ENCODE results near the gene ACADS. TPM values are rescaled to one million over a fixed set of nuclear protein-coding genes. Genes with fewer than 3 reads are reported as not detected.

ACADS gene
- total RNA-seq, 4 donors from 2014 or later: 57.4 to 147 (median 97.9) TPM

DNA sequence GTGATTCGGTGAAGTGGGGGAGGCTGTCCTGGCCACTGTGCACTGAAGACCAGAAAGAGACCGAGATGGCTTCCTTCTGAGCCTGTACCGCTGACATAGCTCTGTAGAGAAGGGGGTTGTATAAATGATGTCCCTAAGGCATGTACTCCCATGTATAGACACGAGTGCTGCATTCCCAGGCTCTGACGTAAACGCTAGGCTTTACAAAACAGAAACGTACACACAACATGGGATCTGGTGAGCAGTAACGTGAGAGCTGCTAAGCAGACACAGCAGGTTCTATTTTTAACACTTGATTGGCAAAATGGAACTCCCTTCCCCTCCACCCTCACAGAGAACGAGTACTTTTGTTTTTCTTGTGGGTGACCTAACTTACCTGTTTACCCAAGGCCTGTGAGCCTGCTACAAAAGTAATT lies 35.9 kb downstream of the ACADS start:
- TF ChIP-seq, protein P1, sequence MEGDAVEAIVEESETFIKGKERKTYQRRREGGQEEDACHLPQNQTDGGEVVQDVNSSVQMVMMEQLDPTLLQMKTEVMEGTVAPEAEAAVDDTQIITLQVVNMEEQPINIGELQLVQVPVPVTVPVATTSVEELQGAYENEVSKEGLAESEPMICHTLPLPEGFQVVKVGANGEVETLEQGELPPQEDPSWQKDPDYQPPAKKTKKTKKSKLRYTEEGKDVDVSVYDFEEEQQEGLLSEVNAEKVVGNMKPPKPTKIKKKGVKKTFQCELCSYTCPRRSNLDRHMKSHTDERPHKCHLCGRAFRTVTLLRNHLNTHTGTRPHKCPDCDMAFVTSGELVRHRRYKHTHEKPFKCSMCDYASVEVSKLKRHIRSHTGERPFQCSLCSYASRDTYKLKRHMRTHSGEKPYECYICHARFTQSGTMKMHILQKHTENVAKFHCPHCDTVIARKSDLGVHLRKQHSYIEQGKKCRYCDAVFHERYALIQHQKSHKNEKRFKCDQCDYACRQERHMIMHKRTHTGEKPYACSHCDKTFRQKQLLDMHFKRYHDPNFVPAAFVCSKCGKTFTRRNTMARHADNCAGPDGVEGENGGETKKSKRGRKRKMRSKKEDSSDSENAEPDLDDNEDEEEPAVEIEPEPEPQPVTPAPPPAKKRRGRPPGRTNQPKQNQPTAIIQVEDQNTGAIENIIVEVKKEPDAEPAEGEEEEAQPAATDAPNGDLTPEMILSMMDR (IDR thresholded peaks at IDR 0.05): no peak
- ATAC-seq (ENCODE audit: low FRiP score) (no peak), DNase-seq (ENCODE audit: low spot score) (no peak)

DNA sequence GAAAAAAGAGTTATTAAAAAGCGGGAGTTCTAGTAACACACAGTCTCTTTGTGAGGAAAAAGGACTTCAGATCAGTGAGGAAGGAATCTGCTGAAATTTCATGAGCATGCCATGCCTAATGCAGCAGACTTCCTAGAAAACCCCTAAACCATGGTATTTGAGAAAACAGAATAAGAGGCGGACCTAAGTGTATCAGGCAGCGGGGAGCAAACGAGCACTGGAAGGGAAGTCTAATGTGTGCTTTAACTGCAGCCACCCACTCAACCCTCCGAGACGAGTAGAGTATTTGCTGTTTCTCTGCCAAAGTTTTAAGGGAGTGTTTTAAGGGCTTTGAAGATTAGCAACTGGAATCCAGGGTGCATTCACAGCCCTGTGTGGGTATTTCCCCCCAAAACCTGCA lies 36.5 kb downstream of the ACADS start:
- DNase-seq (ENCODE audit: low spot score) (no peak), ATAC-seq (ENCODE audit: low FRiP score) (peak; percentile 29)
- TF ChIP-seq, protein P1 (IDR thresholded peaks at IDR 0.05): no peak

DNA sequence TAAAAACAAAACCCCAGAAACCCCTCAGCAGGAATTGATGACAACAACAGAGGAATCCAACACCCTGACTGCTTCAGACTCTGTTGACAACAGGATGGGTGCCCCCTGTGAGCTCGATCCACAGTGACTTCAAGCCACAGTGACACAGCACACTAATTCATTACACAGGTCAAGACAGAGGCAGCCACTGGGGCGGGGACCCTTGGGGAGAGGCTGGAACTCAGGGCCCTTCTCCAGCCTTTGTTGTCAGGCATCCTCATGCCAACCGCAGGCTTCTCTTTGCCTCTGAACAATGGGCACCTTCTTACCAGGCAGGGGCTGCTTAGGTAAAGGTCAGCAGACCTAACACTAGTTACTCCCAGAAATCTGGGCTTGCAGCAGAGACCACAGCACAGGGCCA lies 37.6 kb downstream of the ACADS start:
- ATAC-seq (ENCODE audit: low FRiP score): no peak
- no peak for DNase-seq (ENCODE audit: low spot score)
- TF ChIP-seq, protein P1 (IDR thresholded peaks at IDR 0.05): no peak

DNA sequence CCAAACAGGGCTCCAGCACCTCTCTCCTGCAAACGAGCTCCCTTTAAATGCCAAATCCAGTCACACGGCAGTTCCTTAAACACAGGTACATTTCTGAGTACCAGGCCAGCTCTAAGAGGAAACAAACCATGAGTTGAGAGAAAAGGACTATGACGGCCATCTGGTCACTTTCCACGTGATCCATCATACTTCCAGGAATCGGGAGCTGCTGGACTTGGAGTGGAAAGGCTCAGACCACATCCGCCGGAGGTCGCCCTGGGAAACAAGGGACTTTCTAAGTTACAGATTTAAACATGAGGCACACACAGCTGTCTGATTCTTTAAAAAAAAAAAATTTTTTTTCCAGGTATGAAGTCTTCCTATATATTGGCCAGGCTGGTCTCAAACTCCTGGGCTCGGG lies 39.2 kb downstream of the ACADS start:
- DNase-seq (ENCODE audit: low spot score): no peak
- TF ChIP-seq, protein P1 (IDR thresholded peaks at IDR 0.05): no peak

DNA sequence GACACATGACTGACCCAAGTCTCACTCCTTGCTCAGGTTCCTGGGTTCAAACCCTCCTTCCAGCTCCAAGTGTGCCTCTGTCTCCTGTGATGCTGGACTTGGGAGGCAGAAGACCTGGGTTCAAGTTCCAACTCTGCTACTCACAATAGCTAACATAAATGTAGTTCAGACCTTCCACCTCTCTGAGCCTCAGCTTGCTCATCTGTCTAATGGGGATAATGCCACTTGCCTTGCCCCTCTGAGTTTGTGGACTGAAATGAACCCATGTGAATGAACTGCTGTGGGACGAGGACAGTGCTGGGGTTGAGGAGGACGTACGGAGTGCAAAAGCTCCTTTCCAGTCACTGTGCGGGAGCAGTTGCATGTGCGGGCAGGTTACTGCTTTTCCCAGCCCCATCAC lies 40.9 kb downstream of the ACADS start:
- no peak for ATAC-seq (ENCODE audit: low FRiP score)

More for the DNA sequence above, 39.2 kb downstream of the ACADS start:
- no peak for ATAC-seq (ENCODE audit: low FRiP score)

DNA sequence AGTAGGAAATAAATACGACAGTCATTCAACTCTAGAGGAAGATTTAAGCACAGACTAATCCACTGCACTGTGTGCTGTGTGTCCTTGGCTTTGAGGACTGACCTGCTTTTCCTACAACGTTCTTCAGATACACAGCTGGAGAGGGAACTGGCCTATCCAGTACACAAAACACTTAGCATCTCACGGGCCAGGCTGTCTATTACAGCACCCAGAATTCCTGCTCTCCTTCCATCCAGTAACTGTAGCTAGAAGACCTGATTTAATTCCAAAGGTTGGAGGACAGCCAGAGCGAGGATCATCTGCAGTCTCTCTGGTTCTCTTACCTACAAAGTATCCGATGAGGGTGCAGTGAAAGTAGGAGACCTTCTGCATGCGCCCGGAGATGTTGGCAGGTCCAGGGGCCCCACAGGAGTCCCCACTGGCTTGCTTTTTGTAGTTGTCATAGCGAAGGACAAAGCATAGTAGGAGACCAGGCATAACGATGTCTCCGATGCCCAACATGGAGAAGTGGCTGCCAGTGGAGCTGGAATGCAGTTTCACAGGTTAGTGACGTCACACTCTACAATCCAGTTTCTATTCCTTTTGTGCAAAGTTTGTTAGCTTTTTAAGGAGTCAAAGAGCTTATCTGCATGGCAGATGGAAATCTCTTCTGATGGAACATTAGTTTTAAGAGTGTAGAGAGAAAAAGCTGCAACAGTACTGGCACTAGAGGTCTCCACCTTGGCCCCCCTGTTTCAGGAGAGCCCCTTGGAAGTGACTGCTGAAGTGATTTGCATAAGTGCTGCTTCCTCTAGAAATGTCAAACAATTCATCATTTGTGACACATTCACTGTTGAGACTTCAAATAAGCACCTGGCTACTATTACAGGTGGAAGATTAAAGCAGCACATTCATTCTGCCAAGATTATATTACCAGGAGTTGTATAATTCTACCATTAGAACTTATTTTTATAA lies 41.7 kb downstream of the ACADS start:
- ATAC-seq (ENCODE audit: low FRiP score): no peak
- TF ChIP-seq, protein P1 (IDR thresholded peaks at IDR 0.05): no peak

More for the DNA sequence above, 40.9 kb downstream of the ACADS start:
- TF ChIP-seq, protein P1 (IDR thresholded peaks at IDR 0.05): no peak
- DNase-seq (ENCODE audit: low spot score): no peak

DNA sequence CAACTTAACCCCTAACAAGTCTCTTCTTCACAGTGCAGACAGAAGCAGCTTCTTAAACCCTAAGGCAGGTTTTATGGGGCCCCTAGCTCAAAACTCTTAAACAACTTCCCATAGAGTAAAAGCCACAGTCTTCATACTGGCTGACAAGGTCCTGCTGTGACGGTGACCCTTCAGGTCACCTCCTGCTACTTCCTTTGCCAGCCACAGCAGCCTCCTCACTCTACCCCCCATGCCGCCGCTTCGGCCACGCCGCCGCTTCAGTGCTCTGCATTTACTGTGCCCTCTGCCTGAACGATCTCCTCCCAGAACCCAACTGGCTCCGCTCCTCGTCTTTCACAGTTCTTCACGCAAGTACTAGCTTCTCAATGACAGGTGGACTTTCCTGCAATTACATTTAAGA lies 45.5 kb downstream of the ACADS start:
- DNase-seq (ENCODE audit: low spot score) (no peak), ATAC-seq (ENCODE audit: low FRiP score) (no peak)
- TF ChIP-seq, protein P1 (IDR thresholded peaks at IDR 0.05): no peak

More for the DNA sequence above, 41.7 kb downstream of the ACADS start:
- no peak for DNase-seq (ENCODE audit: low spot score)
